HG03460 (cell line): Measurements from ENCODE around the gene NEK5.
"Not testable (repeated sequence)": the region's sequence is repeated elsewhere in the genome, so short reads cannot be mapped to it uniquely, and the experiment has no call there.

Experiments used
- ATAC-seq: cut with Tn5 transposase; IDR thresholded peaks from one replicate; pipeline ENCODE4 v1.9.1; 2021; ENCODE audit not compliant: unreplicated experiment

Gene NEK5

DNA sequence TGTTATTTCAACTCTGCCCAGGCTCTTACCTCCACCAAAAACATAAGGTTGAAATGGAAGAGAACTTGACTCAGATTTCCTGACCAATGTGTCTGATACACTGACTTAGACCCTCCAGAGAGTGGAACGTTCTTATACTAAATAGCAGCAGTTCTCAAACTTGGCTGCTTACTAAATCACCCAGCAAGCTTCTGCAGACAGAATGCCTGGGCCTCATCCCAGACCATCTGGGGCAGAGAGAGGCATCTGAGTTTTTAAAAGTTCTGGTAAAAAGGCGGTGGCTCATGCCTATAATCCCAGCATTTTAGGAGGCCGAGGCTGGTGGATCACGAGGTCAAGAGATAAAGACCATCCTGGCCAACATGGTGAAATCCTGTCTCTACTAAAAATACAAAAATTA, 46.3 kb downstream of the NEK5 start:
- ATAC-seq = no peak

DNA sequence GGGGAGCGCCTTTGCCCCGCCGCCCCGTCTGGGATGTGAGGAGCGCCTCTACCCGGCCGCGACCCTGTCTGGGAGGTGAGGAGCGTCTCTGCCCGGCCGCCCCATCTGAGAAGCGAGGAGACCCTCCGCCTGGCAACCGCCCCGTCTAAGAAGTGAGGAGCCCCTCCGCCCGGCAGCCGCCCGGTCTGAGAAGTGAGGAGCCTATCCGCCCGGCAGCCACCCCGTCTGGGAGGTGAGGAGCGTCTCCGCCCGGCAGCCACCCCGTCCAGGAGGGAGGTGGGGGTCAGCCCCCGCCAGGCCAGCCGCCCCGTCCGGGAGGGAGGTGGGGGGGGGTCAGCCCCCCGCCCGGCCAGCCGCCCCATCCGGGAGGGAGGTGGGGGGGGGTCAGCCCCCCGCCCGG, 49.0 kb downstream of the NEK5 start:
- not testable (repeated sequence) for ATAC-seq

GRCh38 chr13:52070929-52071523, 57.8 kb downstream of the NEK5 start:
- no peak for ATAC-seq

GRCh38 chr13:52067237-52067636, 61.6 kb downstream of the NEK5 start:
- no peak for ATAC-seq

DNA sequence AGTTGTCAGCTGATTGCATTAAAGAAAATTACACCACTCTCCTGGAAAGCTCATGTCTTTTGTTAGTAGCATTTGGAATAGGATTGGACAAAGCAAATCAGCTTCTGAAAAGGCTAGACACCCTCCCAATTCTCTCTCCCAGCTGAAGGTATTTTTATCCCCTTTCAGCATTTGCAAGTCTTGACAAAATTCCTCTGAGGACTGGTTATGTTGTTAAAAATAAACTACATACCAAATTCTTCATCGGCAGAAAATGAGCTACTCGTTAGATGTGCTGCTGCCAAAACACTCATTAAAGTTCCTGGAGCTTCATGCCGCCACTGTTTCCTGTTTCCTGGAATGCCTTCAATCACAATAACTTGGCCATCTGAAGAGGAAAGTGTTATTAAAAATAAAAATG, 67.3 kb downstream of the NEK5 start:
- no peak for ATAC-seq

GRCh38 chr13:52061064-52061463, 67.8 kb downstream of the NEK5 start:
- ATAC-seq = not testable (repeated sequence)

DNA sequence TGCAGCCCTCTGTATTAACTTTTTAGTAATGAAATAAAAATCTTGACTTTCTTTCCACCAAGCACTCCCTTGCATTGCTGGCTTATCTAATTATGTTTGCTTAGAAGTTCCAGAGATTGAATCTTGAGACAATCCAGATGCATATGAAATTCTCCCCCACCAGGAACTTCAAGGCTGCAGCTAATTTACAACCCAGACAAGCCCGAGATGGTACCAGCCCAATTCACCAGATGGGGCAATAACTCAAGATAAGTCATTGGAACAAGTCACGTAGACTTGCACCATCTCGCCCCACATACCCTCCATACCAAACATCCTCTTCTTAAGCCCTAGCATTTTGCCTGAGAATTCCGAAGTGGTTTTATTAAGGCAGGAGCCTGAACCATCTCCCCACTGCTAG, 75.4 kb downstream of the NEK5 start:
- ATAC-seq = no peak

- no peak for ATAC-seq
These were observed 77.5 kb downstream of the NEK5 start for GRCh38 chr13:52051400-52051799.

DNA sequence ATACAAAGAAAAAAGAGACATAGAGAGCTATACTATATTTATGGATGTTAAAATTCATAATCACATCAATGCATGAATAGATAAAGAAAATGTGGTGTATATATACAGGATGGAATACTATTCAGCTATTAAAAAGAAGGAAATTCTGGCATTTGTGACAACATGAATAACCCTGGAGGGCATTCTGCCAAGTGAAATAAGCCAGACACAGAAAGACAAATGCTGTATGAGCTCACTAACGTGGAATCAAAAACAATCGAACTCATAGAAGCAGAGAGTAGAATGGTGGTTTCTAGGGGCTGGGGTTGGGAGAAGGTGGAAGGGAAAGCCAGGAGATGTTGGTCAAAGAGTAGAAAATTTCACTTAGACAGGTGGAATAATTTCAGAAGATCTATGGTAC, 80.4 kb downstream of the NEK5 start:
- no peak for ATAC-seq

DNA sequence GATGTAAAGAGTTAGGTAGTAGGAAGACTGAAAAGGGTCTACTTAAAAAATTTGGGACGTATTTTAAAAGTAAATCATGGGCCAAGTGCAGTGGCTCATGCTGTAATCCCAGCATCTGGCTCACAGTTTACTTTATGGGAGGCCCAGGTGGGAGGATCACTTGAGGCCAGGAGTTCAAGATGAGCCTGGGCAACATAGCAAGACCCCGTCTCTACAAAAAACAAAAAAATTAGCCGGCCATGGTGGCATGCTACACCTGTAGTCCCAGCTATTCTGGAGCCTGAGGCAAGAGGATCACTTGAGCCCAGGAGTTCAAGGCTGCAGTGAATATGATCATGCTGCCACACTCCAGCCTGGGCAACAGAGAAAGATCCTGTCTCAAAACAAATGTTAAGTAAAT, 81.4 kb downstream of the NEK5 start:
- no peak for ATAC-seq

- ATAC-seq = no peak
These were observed 85.2 kb downstream of the NEK5 start for GRCh38 chr13:52043675-52044074.

DNA sequence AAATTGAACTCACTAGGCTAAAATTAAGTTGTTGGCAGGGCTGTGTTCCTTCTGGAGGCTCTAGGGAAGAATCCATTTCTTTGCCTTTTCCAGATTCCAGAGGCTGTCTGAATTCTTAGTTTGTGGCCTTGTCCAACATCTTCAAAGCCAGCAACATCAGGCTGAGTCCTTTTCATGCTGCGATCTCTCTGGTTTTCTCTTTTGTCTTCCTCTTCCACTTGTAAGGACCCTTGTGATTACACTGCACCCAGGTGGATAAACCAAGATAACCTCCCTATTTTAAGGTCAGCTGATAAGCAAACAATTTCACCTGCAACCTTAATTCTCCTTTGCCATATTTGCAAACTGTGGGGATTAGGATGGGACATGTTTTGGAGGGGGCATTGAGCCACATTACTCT, 92.8 kb downstream of the NEK5 start:
- ATAC-seq = no peak

DNA sequence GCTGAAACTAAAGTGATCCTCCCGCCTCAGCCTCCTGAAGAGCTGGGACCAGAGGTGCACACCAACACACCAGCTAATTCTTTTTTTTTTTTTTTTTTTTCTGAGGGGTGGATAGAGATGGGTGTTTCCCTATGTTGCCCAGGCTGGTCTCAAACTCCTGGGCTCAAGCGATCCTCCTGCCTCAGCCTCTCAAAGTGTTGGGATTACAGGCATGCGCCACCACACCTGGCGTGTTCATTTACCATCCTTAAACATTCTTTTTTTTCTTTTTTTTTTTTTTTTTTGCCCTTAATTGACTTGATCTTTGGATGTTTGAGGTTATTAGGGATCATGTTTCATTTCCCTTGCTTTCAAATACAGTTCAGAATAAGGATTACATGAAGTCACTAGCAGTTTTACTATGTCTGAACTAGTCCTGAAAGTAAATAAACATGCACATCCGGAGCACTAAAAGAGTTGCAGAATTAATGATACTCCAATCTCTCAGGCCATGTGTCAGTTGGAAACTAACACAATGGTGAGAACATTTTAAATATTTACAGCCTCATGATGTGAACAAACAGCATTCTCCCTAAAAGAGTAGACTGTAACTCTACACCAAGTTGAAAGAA, 94.2 kb downstream of the NEK5 start:
- ATAC-seq = no peak

- no peak for ATAC-seq
These were observed 95.8 kb downstream of the NEK5 start for GRCh38 chr13:52033039-52033438.

- not testable (repeated sequence) for ATAC-seq
These were observed 98.5 kb downstream of the NEK5 start for GRCh38 chr13:52030401-52030800.

DNA sequence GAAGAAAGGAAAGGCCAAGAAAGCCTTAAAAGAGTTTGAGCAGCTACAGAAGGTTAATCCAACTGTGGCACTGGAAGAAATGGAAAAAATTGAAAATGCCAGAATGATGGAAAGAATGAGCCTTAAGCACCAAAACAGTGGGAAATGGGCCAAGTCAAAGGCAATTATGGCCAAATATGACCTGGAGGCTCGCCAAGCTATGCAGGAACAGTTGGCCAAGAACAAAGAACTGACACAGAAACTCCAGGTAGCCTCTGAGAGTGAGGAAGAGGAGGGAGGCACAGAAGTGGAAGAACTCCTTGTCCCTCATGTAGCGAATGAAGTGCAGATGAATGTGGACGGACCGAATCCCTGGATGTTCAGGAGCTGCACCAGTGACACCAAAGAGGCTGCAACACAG, 99.3 kb downstream of the NEK5 start:
- ATAC-seq = no peak

- no peak for ATAC-seq
These were observed 101.0 kb downstream of the NEK5 start for GRCh38 chr13:52027832-52028231.

GRCh38 chr13:52026246-52026626, 102.6 kb downstream of the NEK5 start:
- no peak for ATAC-seq

DNA sequence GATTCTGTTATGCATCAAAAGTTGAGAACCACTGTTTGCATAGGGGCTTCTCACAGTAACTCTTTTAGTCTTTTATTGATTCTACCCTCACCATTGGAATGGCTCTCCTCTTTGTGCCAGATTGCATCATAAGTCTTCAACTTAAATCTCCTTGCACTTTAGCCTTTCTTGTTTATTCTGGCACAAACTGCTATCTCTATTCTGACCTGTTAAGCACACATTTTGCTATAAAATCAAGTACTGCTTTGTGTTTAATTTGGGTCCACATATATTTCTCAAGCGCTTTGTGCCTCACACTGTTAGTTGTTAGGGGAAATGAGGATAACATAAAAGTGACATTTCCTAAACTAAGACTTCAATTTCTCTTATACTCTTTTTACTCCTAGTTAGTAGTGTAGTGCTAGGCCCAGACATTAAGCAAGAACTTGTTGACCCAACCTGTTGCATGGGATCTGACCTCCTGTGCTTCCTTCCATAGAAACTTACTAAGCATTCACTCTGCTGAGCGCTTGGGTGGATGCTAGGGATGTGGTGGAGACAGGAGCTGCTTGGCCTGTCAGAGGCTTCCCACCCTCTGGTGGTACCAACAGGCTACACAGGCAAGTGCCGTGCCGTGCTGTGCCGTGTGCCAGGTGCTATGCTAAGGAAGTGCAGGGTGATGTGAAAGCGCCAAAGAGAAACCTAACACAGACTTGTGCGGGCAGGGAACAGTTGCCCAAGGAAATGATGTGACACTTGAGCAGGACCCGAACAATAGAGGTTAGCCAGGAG, 103.2 kb downstream of the NEK5 start:
- ATAC-seq = no peak

GRCh38 chr13:52024481-52024880, 104.4 kb downstream of the NEK5 start, which contains the start of gene UTP14C:
Gene UTP14C, plus strand, starts transcription at chr13:52024691. Its CDS starts 4,114 bp downstream, at chr13:52028805.
- ATAC-seq = no peak

DNA sequence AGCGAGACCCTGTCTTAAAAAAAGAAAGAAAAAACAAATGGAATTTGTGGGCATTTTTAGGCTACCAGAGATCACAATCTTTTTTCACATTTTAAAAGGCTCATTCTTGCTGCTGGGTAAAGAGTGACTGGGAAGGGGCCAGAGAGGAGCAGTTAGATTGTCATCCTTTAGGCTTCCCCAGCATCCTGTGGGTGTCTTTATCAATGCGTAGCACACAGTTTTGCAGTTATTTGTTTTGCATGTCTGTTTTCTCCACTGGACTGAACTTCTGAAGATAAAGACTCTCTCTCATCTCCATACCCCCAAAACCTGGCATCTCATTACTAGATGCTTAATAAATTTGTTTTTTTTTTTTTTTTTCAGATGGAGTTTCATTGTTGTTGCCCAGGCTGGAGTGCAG, 106.5 kb downstream of the NEK5 start:
- no peak for ATAC-seq

DNA sequence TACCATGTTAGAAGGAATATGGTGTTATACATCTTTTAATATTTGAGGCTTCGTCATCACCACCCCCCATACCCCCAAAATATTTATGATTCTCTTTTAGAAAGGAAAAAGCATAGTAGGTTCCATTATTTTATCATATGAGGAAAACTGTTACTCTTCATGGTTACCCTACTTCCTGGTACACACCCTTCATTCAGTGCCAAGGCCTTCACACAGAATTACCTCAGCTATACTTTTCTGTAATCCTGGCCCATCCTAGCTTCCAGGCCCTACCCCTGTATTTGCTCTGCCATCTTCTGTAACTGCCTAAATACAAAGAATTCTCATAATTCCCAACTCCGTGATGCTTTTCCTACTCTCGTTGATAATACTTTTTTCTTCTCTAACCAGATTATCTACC, 108.7 kb downstream of the NEK5 start:
- ATAC-seq = no peak
